Ishikawa (cell line): ENCODE measurements around the gene P3H4.

Source experiments
- EGR1 ChIP-seq: IDR thresholded peaks from 2 replicates; pipeline ENCODE4 v1.6.1; 2012
- EP300 ChIP-seq: IDR thresholded peaks from 2 replicates; pipeline ENCODE4 v1.6.1; 2012; ENCODE audit warnings: borderline replicate concordance
- FOXM1 ChIP-seq: IDR thresholded peaks from 2 replicates; pipeline ENCODE4 v1.6.1; 2012; ENCODE audit warnings: low read depth, borderline replicate concordance
- MAX ChIP-seq: IDR thresholded peaks from 2 replicates; pipeline ENCODE4 v1.6.1; 2012
- RAD21 ChIP-seq: IDR thresholded peaks from 2 replicates; pipeline ENCODE4 v1.6.1; 2012; ENCODE audit warnings: low read depth
- TCF12 ChIP-seq: IDR thresholded peaks from 2 replicates; pipeline ENCODE4 v1.6.1; 2012; ENCODE audit warnings: low read depth
- YY1 ChIP-seq: IDR thresholded peaks from 2 replicates; pipeline ENCODE4 v1.6.1; 2012; ENCODE audit warnings: low read depth
- TF ChIP-seq, protein P1 (sequence below): IDR thresholded peaks from 2 replicates; pipeline ENCODE4 v1.6.1; 2012

DNA sequence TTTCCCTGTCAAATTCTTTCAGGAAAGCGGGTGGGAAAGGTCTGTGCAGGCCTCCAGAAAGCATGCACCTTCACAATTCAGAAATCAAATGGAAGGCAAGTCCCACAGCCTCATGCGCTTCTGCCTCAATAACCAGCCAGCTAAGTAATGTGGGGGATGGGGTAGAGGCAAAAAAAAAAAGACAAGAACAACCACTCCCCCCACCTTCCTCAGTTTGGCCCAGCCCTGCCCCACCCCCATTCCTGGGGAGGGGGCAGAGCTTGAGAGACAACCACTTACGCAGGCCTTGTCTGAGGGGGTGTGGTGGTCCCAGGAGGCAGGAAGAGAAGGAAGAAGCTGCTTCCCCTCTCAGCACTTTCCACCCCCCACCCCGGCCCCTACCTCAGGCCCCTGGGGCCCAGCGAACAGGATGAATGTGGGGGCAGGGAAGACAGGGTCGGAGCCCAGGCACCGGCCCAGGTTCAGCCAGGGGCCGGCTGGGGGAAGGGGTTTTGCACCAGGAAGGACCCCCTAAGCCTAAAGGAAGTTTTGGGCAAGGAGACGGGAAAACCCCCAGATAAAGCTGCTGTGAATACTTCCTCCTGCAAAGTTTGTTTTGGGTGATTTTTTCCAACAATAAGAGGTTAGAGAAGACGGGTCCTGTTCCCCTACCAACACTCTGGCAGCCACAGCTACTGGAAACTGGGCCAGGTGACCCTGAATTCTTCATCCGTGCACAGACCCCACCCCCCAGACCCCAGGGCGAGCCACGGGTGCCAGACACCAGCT, 26.5 kb downstream of the P3H4 start:
- no peak for TF ChIP-seq TCF12
- TF ChIP-seq, protein P1, sequence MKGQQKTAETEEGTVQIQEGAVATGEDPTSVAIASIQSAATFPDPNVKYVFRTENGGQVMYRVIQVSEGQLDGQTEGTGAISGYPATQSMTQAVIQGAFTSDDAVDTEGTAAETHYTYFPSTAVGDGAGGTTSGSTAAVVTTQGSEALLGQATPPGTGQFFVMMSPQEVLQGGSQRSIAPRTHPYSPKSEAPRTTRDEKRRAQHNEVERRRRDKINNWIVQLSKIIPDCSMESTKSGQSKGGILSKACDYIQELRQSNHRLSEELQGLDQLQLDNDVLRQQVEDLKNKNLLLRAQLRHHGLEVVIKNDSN = no peak
- TF ChIP-seq MAX = no peak
- TF ChIP-seq EP300 = no peak
- no peak for TF ChIP-seq EGR1
- no peak for TF ChIP-seq RAD21
- no peak for TF ChIP-seq FOXM1
- no peak for TF ChIP-seq YY1
